ENCODE data around the gene IL24.

GRCh38 chr1:206944703-206945102, 47.5 kb downstream of the IL24 start:
- TF ChIP-seq POLR2AphosphoS5 (IDR thresholded peaks at IDR 0.05; ENCODE audit: borderline replicate concordance, low read depth, low read length) (no peak), EZH2 (IDR thresholded peaks at IDR 0.05) (no peak), FOXP2 (optimal IDR thresholded peaks at IDR 0.05; ENCODE audit: control extremely low read depth, extremely low read length, insufficient read depth) (no peak)

Measured in SK-N-MC (cell line).